ENCODE data around the gene NUB1. TPM values are rescaled to one million over a fixed set of nuclear protein-coding genes. Genes with fewer than 3 reads are reported as not detected.

The NUB1 gene
- total RNA-seq, 4 donors from 2014 or later, result 16.8 to 46.7 (median 26.1) TPM

GRCh38 chr7:151310578-151310977 lies 31.0 kb upstream of the NUB1 start:
- Histone ChIP-seq H3K27me3 (peaks cover 0 to 23% (median 0%) of the 10 kb centered on the region in 4 donors), H3K9me3 (peaks cover 0 to 6% (median 5%) of the 10 kb centered on the region in 3 donors), H3K36me3 (no peaks in the 10 kb centered on the region), H3K4me3 (no peak overlapping the region), H3K27ac (no peak overlapping the region), H3K4me1 (peaks cover 3 to 18% (median 3%) of the 10 kb centered on the region in 3 donors)
- no peak for DNase-seq
- intact Hi-C loops (cut with DNase I), result loop anchor here (5.0 kb wide), 1 partner anchor 37 kb away; no protein-coding TSS in a partner anchor
- WGBS, 2 donors, result 20 to 40% methylated on average over 4 of the region's 4 CpGs
- peak in 3 of 6 experiments; percentile 30 to 38 (median 38) for TF ChIP-seq CTCF (IDR thresholded peaks at IDR 0.05)
- no peak for TF ChIP-seq POLR2A (IDR thresholded peaks at IDR 0.05)

- intact Hi-C loops (cut with DNase I), result loop anchor here (5.0 kb wide), 1 partner anchor 36 kb away; no protein-coding TSS in a partner anchor
- no peak overlapping the region for H3K4me3 ChIP-seq
- H3K36me3 ChIP-seq, result no peaks in the 10 kb centered on the region
- peaks cover 0 to 6% (median 5%) of the 10 kb centered on the region in 3 donors for H3K9me3 ChIP-seq
- WGBS, 2 donors, result 49 to 59% methylated on average over 4 to 5 of the region's 6 CpGs
- TF ChIP-seq POLR2A (IDR thresholded peaks at IDR 0.05) (no peak), CTCF (IDR thresholded peaks at IDR 0.05) (peak in 1 of 6 experiments; percentile 27)
- no peak for DNase-seq
- peaks cover 0 to 15% (median 0%) of the 10 kb centered on the region in 4 donors for H3K27me3 ChIP-seq
- no peak overlapping the region for H3K27ac ChIP-seq
- peaks cover 3 to 18% (median 3%) of the 10 kb centered on the region in 3 donors for H3K4me1 ChIP-seq
Measured at GRCh38 chr7:151311294-151311864, 30.2 kb upstream of the NUB1 start.

- no peak for DNase-seq
- H3K36me3 ChIP-seq, result no peaks in the 10 kb centered on the region
- intact Hi-C loops (cut with DNase I), result loop anchor here (5.0 kb wide), 1 partner anchor 35 kb away; no protein-coding TSS in a partner anchor
Measured at GRCh38 chr7:151312356-151312755, 29.3 kb upstream of the NUB1 start.

GRCh38 chr7:151312831-151313809 lies 28.5 kb upstream of the NUB1 start:
- Histone ChIP-seq H3K9me3 (peaks cover 0 to 6% (median 5%) of the 10 kb centered on the region in 3 donors), H3K4me1 (peaks cover 3 to 18% (median 3%) of the 10 kb centered on the region in 3 donors), H3K27me3 (no peaks in the 10 kb centered on the region), H3K4me3 (no peak overlapping the region), H3K36me3 (no peaks in the 10 kb centered on the region), H3K27ac (no peak overlapping the region)
- no peak for DNase-seq
- intact Hi-C loops (cut with DNase I), result loop anchor here (5.0 kb wide), 1 partner anchor 34 kb away; no protein-coding TSS in a partner anchor
- TF ChIP-seq POLR2A (IDR thresholded peaks at IDR 0.05) (no peak), CTCF (IDR thresholded peaks at IDR 0.05) (no peak)
- 68 to 70% methylated on average over 8 of the region's 8 CpGs for WGBS, 2 donors

More at GRCh38 chr7:151312356-151312755, 29.3 kb upstream of the NUB1 start:
- WGBS, 2 donors, result 74 to 79% methylated on average over 3 to 6 of the region's 6 CpGs
- H3K9me3 ChIP-seq, result peaks cover 0 to 6% (median 5%) of the 10 kb centered on the region in 3 donors
- TF ChIP-seq POLR2A (IDR thresholded peaks at IDR 0.05) (no peak), CTCF (IDR thresholded peaks at IDR 0.05) (no peak)
- no peak overlapping the region for H3K27ac ChIP-seq
- no peak overlapping the region for H3K4me3 ChIP-seq
- peaks cover 3 to 18% (median 3%) of the 10 kb centered on the region in 3 donors for H3K4me1 ChIP-seq
- peaks cover 0 to 5% (median 0%) of the 10 kb centered on the region in 4 donors for H3K27me3 ChIP-seq
